KOPT-K1 (cell line): Measurements from ENCODE around the gene SHISA4.

Source experiments
- H3K27ac ChIP-seq: fragments of 200-600 bp; sonication (generic); 2 replicates; pipeline ENCODE4 v1.5.1; 2016; ENCODE audit warnings: antibody characterized with exemption, mild to moderate bottlenecking, low read depth, low read length; ENCODE audit not compliant: poor library complexity, severe bottlenecking
- H3K36me3 ChIP-seq: fragments of 200-600 bp; sonication (generic); 2 replicates; pipeline ENCODE4 v1.5.1; 2017; ENCODE audit warnings: antibody characterized with exemption, mild to moderate bottlenecking, low read length, moderate library complexity; ENCODE audit not compliant: insufficient read depth
- H3K9me3 ChIP-seq: fragments of 200-600 bp; sonication (generic); 2 replicates; pipeline ENCODE4 v1.5.1; 2017; ENCODE audit warnings: antibody characterized with exemption, low read length, mild to moderate bottlenecking; ENCODE audit not compliant: insufficient read depth, poor library complexity, severe bottlenecking

The SHISA4 gene

GRCh38 chr1:201861448-201861847, 27.2 kb upstream of the SHISA4 start:
- Histone ChIP-seq H3K9me3 (no peaks in the 10 kb centered on the region), H3K27ac (no peak overlapping the region), H3K36me3 (peaks cover 100% of the 10 kb centered on the region)

DNA sequence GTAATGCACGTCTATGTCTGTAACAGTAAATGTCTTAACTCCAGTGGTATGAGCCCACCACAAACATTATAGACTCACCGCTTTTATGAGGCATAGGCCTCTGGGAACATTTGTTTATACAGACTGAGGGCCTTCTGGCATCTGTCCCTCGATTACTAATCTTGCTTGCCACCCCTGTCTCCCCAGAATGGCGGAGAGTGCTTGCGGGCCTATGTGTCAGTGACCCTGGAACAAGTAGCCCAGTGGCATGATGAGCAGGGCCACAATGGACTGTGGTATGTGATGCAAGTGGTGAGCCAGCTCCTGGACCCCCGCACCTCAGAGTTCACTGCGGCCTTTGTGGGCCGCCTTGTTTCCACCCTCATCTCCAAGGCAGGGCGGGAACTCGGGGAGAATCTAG, 18.3 kb upstream of the SHISA4 start:
- peaks cover 99% of the 10 kb centered on the region for H3K36me3 ChIP-seq
- H3K27ac ChIP-seq = no peak overlapping the region
- no peaks in the 10 kb centered on the region for H3K9me3 ChIP-seq

GRCh38 chr1:201874672-201875071, 14.0 kb upstream of the SHISA4 start:
- Histone ChIP-seq H3K9me3 (no peaks in the 10 kb centered on the region), H3K27ac (no peak overlapping the region), H3K36me3 (peaks cover 96% of the 10 kb centered on the region)

DNA sequence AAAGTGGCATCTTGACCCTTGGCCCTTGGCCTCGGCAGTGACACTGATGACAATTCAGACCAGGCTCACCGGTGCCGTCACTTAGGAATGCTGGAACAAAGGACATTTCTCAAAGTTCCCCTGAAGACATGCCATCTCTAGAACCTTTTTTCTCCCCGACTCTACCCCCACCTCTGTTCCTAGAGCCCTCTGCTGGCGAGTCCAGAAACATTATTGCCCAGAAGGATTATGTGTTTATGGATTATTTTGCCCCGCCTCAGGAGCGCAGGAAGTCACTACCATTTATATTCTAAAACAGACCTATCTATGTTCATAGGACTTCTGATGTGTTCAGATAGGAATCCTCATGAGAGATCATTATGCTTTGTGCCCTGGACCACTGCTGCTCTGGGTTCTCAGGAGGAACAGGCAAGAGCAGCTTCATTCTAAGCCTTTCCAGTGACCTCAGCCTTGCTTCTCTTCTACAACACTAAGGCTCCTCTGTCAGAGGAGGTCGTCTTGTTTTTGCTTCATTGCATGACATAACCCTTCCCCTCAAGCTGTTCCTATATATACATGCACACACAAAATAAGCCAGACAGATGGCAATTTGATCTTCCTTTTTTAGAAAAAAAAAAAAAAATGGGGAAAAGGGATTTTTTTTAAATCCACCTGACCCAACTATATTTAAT, 12.4 kb upstream of the SHISA4 start:
- Histone ChIP-seq H3K27ac (no peak overlapping the region), H3K9me3 (no peaks in the 10 kb centered on the region), H3K36me3 (peaks cover 80% of the 10 kb centered on the region)

DNA sequence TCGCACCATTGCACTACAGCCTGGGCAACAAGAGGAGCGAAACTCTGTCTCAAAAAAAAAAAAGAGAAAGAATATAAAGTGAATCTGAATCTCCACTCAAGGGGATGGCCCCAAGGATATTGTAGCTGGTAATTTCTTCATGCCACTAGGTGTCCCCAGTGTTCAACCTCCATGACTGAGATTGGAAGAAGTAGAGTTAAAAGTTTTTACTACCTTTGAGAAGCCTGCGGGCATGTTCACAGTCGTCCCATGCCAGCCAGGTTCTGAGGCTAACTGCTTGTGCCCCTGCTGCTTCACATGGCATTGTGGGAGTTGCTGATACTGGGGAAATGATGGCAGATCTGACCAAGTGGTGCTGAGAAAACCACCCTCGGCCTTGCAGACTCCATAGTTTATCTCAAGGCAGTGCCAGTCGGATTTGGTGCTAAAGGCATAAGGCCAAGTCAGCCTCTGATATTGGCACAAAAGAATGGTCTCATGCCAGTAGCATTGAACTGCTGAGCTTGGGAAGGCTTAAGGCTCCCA, 10.8 kb upstream of the SHISA4 start:
- Histone ChIP-seq H3K9me3 (no peaks in the 10 kb centered on the region), H3K27ac (no peak overlapping the region), H3K36me3 (peaks cover 63% of the 10 kb centered on the region)

GRCh38 chr1:201880928-201881571, 7.6 kb upstream of the SHISA4 start:
- H3K27ac ChIP-seq = no peak overlapping the region
- no peaks in the 10 kb centered on the region for H3K9me3 ChIP-seq
- peaks cover 33% of the 10 kb centered on the region for H3K36me3 ChIP-seq

DNA sequence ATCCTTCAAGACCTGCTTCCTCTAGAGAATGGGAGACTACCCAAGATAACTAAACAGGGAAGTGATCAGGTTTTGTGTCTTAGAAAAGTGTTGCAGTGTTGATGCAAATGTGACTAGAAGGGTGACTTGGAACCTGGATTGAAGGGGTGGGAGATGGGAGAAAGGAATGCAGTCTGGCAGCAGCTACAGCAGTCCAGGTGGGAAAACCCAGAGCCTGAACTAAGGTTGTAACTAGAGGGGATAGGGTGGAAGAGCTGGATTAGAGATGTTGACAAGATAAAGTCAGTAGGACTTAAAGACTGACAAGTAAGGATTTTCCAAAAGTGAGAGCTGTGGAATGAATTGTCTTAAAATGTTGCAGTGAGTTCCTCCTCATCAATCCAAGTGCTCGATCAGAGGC, 7.1 kb upstream of the SHISA4 start:
- peaks cover 28% of the 10 kb centered on the region for H3K36me3 ChIP-seq
- no peaks in the 10 kb centered on the region for H3K9me3 ChIP-seq
- H3K27ac ChIP-seq = no peak overlapping the region

- H3K27ac ChIP-seq = no peak overlapping the region
- peaks cover 17% of the 10 kb centered on the region for H3K36me3 ChIP-seq
- H3K9me3 ChIP-seq = no peaks in the 10 kb centered on the region
Measured at GRCh38 chr1:201882665-201883132, 6.0 kb upstream of the SHISA4 start.

DNA sequence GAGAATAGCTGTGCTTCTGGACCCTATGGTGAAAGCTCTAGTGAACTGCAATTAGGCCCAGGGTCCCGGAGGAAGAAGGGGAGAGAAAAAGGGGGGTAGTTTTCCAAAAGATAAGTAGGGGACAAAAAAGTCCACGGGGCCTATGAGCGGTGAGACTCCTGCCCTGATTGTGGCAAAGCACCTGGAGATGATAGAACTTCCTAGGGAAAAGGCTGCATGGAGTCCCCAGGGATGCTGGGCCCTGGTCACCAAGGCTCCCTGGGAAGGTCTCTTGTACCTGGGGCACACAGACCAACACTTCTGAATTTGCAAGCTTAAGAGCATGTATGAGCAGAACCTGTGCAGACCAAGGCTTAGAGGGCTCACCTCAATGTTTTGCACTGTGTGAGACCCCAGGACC, 5.4 kb upstream of the SHISA4 start:
- peaks cover 11% of the 10 kb centered on the region for H3K36me3 ChIP-seq
- H3K9me3 ChIP-seq = no peaks in the 10 kb centered on the region
- H3K27ac ChIP-seq = no peak overlapping the region

DNA sequence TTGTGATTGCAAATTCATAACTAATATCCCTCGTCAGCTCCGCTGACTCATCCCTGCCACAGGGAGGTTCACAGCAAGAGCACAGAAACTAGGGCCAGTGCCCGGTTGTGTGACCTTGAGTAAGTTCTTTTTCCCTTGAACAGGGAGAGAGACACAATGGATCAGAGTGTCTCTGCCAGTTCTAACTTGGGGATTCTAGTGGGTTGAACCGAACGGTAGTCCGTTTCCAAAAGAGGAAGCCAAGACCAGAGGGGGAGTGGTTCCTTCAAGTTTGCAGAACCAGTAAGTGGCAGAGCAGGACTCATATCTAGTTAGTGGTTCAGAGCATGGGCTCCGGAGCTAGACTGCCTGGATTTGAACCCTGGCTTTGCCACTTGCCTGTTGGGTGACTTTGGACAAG, 4.9 kb upstream of the SHISA4 start:
- Histone ChIP-seq H3K36me3 (peaks cover 6% of the 10 kb centered on the region), H3K27ac (no peak overlapping the region)

GRCh38 chr1:201884425-201884824, 4.3 kb upstream of the SHISA4 start:
- Histone ChIP-seq H3K27ac (no peak overlapping the region), H3K36me3 (no peaks in the 10 kb centered on the region; the same call in 1 of the 2 replicates), H3K9me3 (no peaks in the 10 kb centered on the region)

More for the DNA sequence above, 4.9 kb upstream of the SHISA4 start:
- H3K9me3 ChIP-seq = no peaks in the 10 kb centered on the region

- Histone ChIP-seq H3K9me3 (no peaks in the 10 kb centered on the region), H3K36me3 (no peaks in the 10 kb centered on the region), H3K27ac (no peak overlapping the region)
Measured at GRCh38 chr1:201885531-201886075, 3.1 kb upstream of the SHISA4 start.

DNA sequence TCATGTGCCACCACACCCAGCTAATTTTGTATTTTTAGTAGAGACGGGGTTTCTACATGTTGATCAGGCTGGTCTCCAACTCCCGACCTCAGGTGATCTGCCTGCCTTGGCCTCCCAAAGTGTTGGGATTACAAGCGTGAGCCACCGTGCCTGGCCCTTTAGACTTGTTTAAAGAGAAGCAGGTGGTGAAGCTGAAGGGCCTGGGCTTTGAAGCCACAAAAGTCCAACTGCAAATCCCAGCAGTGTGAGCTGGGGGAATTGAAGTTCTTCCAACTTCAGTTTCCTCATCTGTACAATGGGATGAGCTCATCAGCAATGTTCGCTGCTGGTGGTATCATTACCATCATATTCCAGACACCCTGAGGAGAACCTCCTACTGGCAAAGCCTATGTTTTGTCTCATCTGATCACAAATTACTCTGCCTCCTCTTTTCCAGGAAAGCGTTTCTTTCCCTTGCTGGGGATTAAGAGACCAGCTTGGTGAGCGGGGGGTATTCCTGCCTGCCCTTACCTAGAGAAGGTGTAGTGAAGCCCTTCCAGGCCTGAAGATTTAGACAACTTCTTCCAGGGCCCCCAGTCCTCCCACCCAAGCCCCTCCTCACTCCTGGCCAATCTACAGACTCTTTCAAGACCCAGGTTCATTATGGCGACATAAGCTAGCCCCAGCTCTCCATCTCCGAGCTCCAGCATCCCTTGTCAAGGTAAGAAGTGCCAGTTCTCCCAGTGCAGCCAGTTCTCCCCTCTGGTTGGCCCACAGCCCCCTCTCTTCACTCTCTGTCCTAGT, 2.4 kb upstream of the SHISA4 start:
- Histone ChIP-seq H3K9me3 (no peaks in the 10 kb centered on the region), H3K27ac (no peak overlapping the region), H3K36me3 (no peaks in the 10 kb centered on the region)

DNA sequence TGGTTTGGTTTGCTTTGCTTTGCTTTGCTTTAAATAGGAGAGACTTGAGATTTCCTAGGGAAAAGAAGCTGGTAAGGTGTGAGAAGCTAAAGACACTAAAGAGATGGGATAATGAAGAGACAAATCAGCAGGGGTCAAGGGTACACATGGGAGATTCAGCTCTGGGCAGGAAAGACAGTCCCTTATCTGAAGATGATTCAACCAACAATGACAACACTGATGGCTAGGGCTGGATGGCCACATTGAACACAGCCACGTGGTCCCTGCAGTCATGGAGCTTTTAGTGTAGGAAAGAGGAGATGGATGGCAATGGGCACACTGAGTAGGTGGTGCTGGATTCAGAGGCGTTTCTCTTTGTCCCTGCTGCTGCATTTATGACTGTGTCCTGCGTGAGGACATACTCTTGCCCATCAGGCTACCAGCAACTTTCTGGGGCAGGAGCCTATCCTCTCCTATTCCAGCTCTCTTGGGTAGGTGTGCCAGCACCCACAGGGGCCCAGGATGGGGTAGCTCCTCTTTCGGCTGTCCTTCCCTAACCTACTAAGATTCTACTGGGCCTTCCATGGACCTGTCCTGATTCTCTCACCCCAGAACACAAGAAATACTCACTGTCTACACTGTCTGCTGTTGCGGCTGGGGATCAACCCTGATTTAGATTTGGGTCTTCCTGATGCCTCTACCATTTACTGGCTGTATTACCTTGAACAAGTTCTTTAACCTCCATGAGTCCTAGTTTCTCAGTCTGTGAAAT, 1.4 kb upstream of the SHISA4 start:
- no peaks in the 10 kb centered on the region for H3K36me3 ChIP-seq
- no peak overlapping the region for H3K27ac ChIP-seq

More for the DNA sequence above, 1.4 kb upstream of the SHISA4 start:
- H3K9me3 ChIP-seq = no peaks in the 10 kb centered on the region
